HEK293 (cell line): ENCODE measurements around the gene CANT1.

Source experiments
- CTCF ChIA-PET: fragments of 350-600 bp; formaldehyde crosslinking; extraction: SDS; loops from one replicate; lab custom pipeline; 2021; ENCODE audit warnings: antibody characterized with exemption; lab: Yijun Ruan, JAX
- POLR2A ChIA-PET: fragments of 300-600 bp; formaldehyde crosslinking; extraction: SDS; loops from one replicate; lab custom pipeline; 2020; ENCODE audit warnings: antibody characterized with exemption, inconsistent platforms; lab: Yijun Ruan, JAX
- H3K27ac ChIP-seq: fragments of 200-500 bp; sonication (Bioruptor generic); 2 replicates; pipeline ENCODE4 v1.5.1; 2014; ENCODE audit warnings: low read depth, low read length, control low read depth, inconsistent platforms; ENCODE audit errors: extremely low read depth
- H3K36me3 ChIP-seq, 2 experiments: fragments of 200-500 bp in 1 of 2; sonication (Bioruptor generic) in 1 of 2; 1 replicate in 1 of 2; 2 replicates in 1 of 2; pipeline ENCODE4 v1.5.1; 2014 to 2017; ENCODE audit warnings: inconsistent platforms in 2 of 2, low read length in 2 of 2; ENCODE audit not compliant: control insufficient read depth in 2 of 2, insufficient read depth in 1 of 2
- H3K4me1 ChIP-seq: fragments of 200-500 bp; sonication (Bioruptor generic); 2 replicates; pipeline ENCODE4 v1.5.1; 2014; ENCODE audit warnings: mild to moderate bottlenecking, low read length, inconsistent platforms; ENCODE audit not compliant: control insufficient read depth, insufficient read depth
- H3K4me3 ChIP-seq: 2 replicates; pipeline ENCODE4 v1.5.1; 2011; ENCODE audit warnings: low read depth, mild to moderate bottlenecking, control low read depth, low read length, moderate library complexity
- H3K9me3 ChIP-seq: fragments of 200-500 bp; sonication (Bioruptor generic); 2 replicates; pipeline ENCODE4 v1.5.1; 2014; ENCODE audit warnings: low read depth, low read length, inconsistent platforms; ENCODE audit not compliant: control insufficient read depth, insufficient read depth
- BCL11A ChIP-seq: fragments of 450-650 bp; formaldehyde crosslinking; IDR thresholded peaks from 2 replicates; pipeline ENCODE4 v1.5.1; 2016; ENCODE audit warnings: low read depth, missing biosample characterization, missing genetic modification characterization
- EGR2 ChIP-seq: fragments of 450-650 bp; formaldehyde crosslinking; IDR thresholded peaks from 2 replicates; pipeline ENCODE4 v1.5.1; 2016; ENCODE audit warnings: low read depth, missing biosample characterization, missing genetic modification characterization
- GLIS1 ChIP-seq: fragments of 450-650 bp; formaldehyde crosslinking; IDR thresholded peaks from 2 replicates; pipeline ENCODE4 v1.5.1; 2016; ENCODE audit warnings: missing biosample characterization, missing genetic modification characterization
- MEIS1 ChIP-seq: sonication (generic); formaldehyde crosslinking; IDR thresholded peaks from 2 replicates; pipeline ENCODE4 v1.8.1; 2022; ENCODE audit warnings: missing genetic modification reagents, mild to moderate bottlenecking, borderline replicate concordance
- SCRT1 ChIP-seq: fragments of 450-650 bp; formaldehyde crosslinking; IDR thresholded peaks from 2 replicates; pipeline ENCODE4 v1.5.1; 2016; ENCODE audit warnings: missing biosample characterization, missing genetic modification characterization, borderline replicate concordance
- SCRT2 ChIP-seq: fragments of 450-650 bp; formaldehyde crosslinking; IDR thresholded peaks from 2 replicates; pipeline ENCODE4 v1.5.1; 2016; ENCODE audit warnings: missing biosample characterization, missing genetic modification characterization
- ZBTB21 ChIP-seq: fragments of 450-650 bp; formaldehyde crosslinking; IDR thresholded peaks from 2 replicates; pipeline ENCODE4 v1.5.1; 2017; ENCODE audit warnings: missing biosample characterization, missing genetic modification characterization
- ZEB2 ChIP-seq: fragments of 450-650 bp; formaldehyde crosslinking; IDR thresholded peaks from 2 replicates; pipeline ENCODE4 v1.5.1; 2016; ENCODE audit warnings: missing biosample characterization, missing genetic modification characterization
- ZNF10 ChIP-seq: fragments of 450-650 bp; formaldehyde crosslinking; IDR thresholded peaks from 2 replicates; pipeline ENCODE4 v1.5.1; 2017; ENCODE audit warnings: missing biosample characterization, missing genetic modification characterization
- ZNF239 ChIP-seq: fragments of 450-650 bp; formaldehyde crosslinking; IDR thresholded peaks from 2 replicates; pipeline ENCODE4 v1.5.1; 2016; ENCODE audit warnings: missing biosample characterization, missing genetic modification characterization
- ZNF292 ChIP-seq: fragments of 450-650 bp; formaldehyde crosslinking; IDR thresholded peaks from 2 replicates; pipeline ENCODE4 v1.5.1; 2016; ENCODE audit warnings: low read depth, missing biosample characterization, missing genetic modification characterization, borderline replicate concordance
- ZNF354C ChIP-seq: fragments of 450-650 bp; formaldehyde crosslinking; IDR thresholded peaks from 2 replicates; pipeline ENCODE4 v1.5.1; 2016; ENCODE audit warnings: missing biosample characterization, missing genetic modification characterization, low read depth, borderline replicate concordance
- ZNF530 ChIP-seq: fragments of 450-650 bp; formaldehyde crosslinking; IDR thresholded peaks from 2 replicates; pipeline ENCODE4 v1.5.1; 2016; ENCODE audit warnings: low read depth, missing biosample characterization, missing genetic modification characterization
- ZNF555 ChIP-seq: fragments of 450-650 bp; formaldehyde crosslinking; conservative IDR thresholded peaks from 2 replicates; pipeline ENCODE4 v1.5.1; 2017; ENCODE audit warnings: missing biosample characterization, mild to moderate bottlenecking, missing genetic modification characterization, inconsistent platforms
- ZNF624 ChIP-seq: fragments of 450-650 bp; formaldehyde crosslinking; IDR thresholded peaks from 2 replicates; pipeline ENCODE4 v1.5.1; 2017; ENCODE audit warnings: missing biosample characterization, missing genetic modification characterization
- ZNF76 ChIP-seq: fragments of 450-650 bp; formaldehyde crosslinking; IDR thresholded peaks from 2 replicates; pipeline ENCODE4; 2016; ENCODE audit warnings: low read depth, missing biosample characterization, missing genetic modification characterization, borderline replicate concordance
- ZNF768 ChIP-seq: fragments of 450-650 bp; formaldehyde crosslinking; IDR thresholded peaks from 2 replicates; pipeline ENCODE4 v1.5.1; 2018; ENCODE audit warnings: missing biosample characterization, mild to moderate bottlenecking, missing genetic modification characterization
- TF ChIP-seq, protein P1 (sequence below): fragments of 450-650 bp; formaldehyde crosslinking; IDR thresholded peaks from 2 replicates; pipeline ENCODE4 v1.5.1; 2016; ENCODE audit warnings: missing biosample characterization, missing genetic modification characterization
- TF ChIP-seq, protein P2 (sequence below): fragments of 450-650 bp; formaldehyde crosslinking; IDR thresholded peaks from 2 replicates; pipeline ENCODE4 v1.5.1; 2016; ENCODE audit warnings: missing biosample characterization, missing genetic modification characterization
- TF ChIP-seq, protein P3 (sequence below): fragments of 450-650 bp; formaldehyde crosslinking; IDR thresholded peaks from 2 replicates; pipeline ENCODE4 v1.5.1; 2016; ENCODE audit warnings: missing biosample characterization, missing genetic modification characterization

Gene CANT1

DNA sequence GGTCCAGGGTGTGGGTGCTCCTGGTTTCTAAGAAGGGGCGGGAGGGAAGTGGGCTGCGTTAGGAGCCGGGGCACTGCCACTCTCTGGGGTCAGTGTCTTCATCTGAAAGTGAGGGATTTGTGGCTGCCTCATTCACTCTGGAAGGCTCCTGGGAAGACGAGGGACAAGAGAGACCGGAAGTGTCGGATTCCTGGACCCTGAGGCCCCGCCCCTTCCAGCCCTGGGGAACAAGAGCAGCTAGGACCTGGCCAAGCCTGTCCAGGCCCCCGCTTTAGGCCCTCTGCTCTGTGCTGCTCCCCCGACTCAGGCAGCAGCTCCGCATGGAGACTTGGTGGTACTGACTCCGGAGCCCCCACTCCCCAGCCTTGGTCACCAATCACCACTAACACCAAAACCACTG is 36.4 kb downstream of the CANT1 start (continued):
- TF ChIP-seq ZNF292 (tag by site-specific recombination) = no peak
- TF ChIP-seq ZNF555 (tag by site-specific recombination) = no peak
- TF ChIP-seq SCRT1 = no peak

DNA sequence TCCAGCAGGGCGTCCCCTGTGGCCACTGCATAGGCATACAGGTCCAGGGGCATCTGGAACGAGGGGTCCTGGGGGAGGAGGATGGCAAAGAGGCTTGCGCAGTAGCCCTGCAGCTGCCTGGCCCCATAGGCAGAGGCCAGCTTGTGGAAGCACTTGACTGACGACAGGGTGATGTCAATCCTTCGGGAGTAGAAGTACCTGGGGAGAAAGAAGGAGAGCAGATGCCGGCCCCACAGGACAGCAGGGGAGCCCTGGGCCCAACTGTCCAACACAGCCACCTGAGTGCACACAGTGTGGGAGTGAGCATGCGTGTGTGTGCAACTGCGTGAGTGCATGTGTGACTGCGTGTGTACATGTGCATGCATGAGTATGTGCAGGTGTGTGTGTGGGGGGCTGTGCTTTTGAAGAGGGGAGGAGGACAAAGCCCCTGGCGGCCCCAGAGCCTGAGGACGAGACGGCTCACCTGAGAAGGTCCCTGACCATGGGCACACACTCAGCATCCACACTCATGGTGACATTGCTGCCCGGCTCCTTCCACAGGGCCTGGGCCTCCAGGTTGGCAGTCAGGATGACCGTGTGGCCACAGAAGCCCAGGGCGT is 37.0 kb downstream of the CANT1 start:
- ChIA-PET CTCF (interaction anchor here (0.7 to 5.0 kb wide), 16 partner anchors 8 to 262 kb away, joined by 3 to 72 read pairs (median 11); partner anchors contain the start of gene LGALS3BP), POLR2A (interaction anchor here (1.4 to 3.5 kb wide), 2 partner anchors 89 to 107 kb away, joined by 4 to 17 read pairs; no protein-coding TSS in a partner anchor)
- Histone ChIP-seq H3K36me3 (peaks cover 15 to 88% of the 10 kb centered on the region in 2 experiments; a peak in 2 of 3 replicates), H3K4me1 (peaks cover 10% of the 10 kb centered on the region), H3K4me3 (no peak overlapping the region), H3K27ac (no peak overlapping the region), H3K9me3 (no peaks in the 10 kb centered on the region)
- TF ChIP-seq ZBTB21 (tag by site-specific recombination) = no peak
- TF ChIP-seq, protein P1, sequence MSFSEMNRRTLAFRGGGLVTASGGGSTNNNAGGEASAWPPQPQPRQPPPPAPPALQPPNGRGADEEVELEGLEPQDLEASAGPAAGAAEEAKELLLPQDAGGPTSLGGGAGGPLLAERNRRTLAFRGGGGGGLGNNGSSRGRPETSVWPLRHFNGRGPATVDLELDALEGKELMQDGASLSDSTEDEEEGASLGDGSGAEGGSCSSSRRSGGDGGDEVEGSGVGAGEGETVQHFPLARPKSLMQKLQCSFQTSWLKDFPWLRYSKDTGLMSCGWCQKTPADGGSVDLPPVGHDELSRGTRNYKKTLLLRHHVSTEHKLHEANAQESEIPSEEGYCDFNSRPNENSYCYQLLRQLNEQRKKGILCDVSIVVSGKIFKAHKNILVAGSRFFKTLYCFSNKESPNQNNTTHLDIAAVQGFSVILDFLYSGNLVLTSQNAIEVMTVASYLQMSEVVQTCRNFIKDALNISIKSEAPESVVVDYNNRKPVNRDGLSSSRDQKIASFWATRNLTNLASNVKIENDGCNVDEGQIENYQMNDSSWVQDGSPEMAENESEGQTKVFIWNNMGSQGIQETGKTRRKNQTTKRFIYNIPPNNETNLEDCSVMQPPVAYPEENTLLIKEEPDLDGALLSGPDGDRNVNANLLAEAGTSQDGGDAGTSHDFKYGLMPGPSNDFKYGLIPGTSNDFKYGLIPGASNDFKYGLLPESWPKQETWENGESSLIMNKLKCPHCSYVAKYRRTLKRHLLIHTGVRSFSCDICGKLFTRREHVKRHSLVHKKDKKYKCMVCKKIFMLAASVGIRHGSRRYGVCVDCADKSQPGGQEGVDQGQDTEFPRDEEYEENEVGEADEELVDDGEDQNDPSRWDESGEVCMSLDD (tag by site-specific recombination) = no peak
- TF ChIP-seq MEIS1 (CRISPR knock-in tag) = no peak
- no peak for TF ChIP-seq EGR2 (tag by site-specific recombination)
- TF ChIP-seq ZNF239 (tag by site-specific recombination) = no peak
- no peak for TF ChIP-seq ZNF76 (tag by site-specific recombination)
- TF ChIP-seq ZNF10 (tag by site-specific recombination) = no peak
- no peak for TF ChIP-seq ZNF530 (tag by site-specific recombination)
- TF ChIP-seq, protein P2, sequence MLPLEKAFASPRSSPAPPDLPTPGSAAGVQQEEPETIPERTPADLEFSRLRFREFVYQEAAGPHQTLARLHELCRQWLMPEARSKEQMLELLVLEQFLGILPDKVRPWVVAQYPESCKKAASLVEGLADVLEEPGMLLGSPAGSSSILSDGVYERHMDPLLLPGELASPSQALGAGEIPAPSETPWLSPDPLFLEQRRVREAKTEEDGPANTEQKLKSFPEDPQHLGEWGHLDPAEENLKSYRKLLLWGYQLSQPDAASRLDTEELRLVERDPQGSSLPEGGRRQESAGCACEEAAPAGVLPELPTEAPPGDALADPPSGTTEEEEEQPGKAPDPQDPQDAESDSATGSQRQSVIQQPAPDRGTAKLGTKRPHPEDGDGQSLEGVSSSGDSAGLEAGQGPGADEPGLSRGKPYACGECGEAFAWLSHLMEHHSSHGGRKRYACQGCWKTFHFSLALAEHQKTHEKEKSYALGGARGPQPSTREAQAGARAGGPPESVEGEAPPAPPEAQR (tag by site-specific recombination) = no peak
- TF ChIP-seq BCL11A (tag by site-specific recombination) = no peak
- TF ChIP-seq, protein P3, sequence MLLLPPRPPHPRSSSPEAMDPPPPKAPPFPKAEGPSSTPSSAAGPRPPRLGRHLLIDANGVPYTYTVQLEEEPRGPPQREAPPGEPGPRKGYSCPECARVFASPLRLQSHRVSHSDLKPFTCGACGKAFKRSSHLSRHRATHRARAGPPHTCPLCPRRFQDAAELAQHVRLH (tag by site-specific recombination) = no peak
- TF ChIP-seq SCRT2 = no peak
- no peak for TF ChIP-seq ZNF768
- TF ChIP-seq GLIS1 = no peak
- TF ChIP-seq ZNF624 (tag by site-specific recombination) = no peak
- TF ChIP-seq ZNF354C (tag by site-specific recombination) = no peak
- no peak for TF ChIP-seq ZEB2
